Stimulated activated CD8-positive, alpha-beta memory T cell treated with anti-CD3 and anti-CD28 coated beads, Interleukin-4, amount 100 ng/mL, for 48 hours (primary cell): ENCODE measurements around the gene TMPRSS4.
"Not testable (repeated sequence)": the region's sequence is repeated elsewhere in the genome, so short reads cannot be mapped to it uniquely, and the experiment has no call there.

Source experiments
- DNase-seq: peaks from one replicate; pipeline ENCODE4 v3.0.0-alpha.2; 2020

The TMPRSS4 gene

GRCh38 chr11:118056806-118057205 is 20.1 kb upstream of the TMPRSS4 start:
- DNase-seq = peak; percentile 18

- DNase-seq = peak; percentile 15
These were observed 19.4 kb upstream of the TMPRSS4 start for GRCh38 chr11:118057251-118058145.

- no peak for DNase-seq
These were observed 18.3 kb upstream of the TMPRSS4 start for GRCh38 chr11:118058311-118059245.

GRCh38 chr11:118059246-118059940 is 17.5 kb upstream of the TMPRSS4 start:
- DNase-seq = no peak

- no peak for DNase-seq
These were observed 16.7 kb upstream of the TMPRSS4 start for GRCh38 chr11:118060081-118060661.

GRCh38 chr11:118060869-118061268 is 16.0 kb upstream of the TMPRSS4 start:
- no peak for DNase-seq

GRCh38 chr11:118061586-118062125 is 15.2 kb upstream of the TMPRSS4 start:
- no peak for DNase-seq

GRCh38 chr11:118062181-118062580 is 14.7 kb upstream of the TMPRSS4 start:
- not testable (repeated sequence) for DNase-seq

GRCh38 chr11:118062631-118063030 is 14.2 kb upstream of the TMPRSS4 start:
- not testable (repeated sequence) for DNase-seq

GRCh38 chr11:118064956-118065355 is 11.9 kb upstream of the TMPRSS4 start:
- DNase-seq = no peak

- no peak for DNase-seq
These were observed 11.5 kb upstream of the TMPRSS4 start for GRCh38 chr11:118065384-118065783.

GRCh38 chr11:118067006-118067405 is 9.9 kb upstream of the TMPRSS4 start:
- DNase-seq = no peak

GRCh38 chr11:118068206-118068944 is 8.5 kb upstream of the TMPRSS4 start:
- no peak for DNase-seq

GRCh38 chr11:118068945-118069612 is 7.8 kb upstream of the TMPRSS4 start:
- no peak for DNase-seq

- no peak for DNase-seq
These were observed 5.4 kb upstream of the TMPRSS4 start for GRCh38 chr11:118071416-118072030.

GRCh38 chr11:118073554-118073953 is 3.3 kb upstream of the TMPRSS4 start:
- no peak for DNase-seq

- DNase-seq = no peak
These were observed 2.7 kb upstream of the TMPRSS4 start for GRCh38 chr11:118074091-118074685.

GRCh38 chr11:118074785-118075184 is 2.1 kb upstream of the TMPRSS4 start:
- DNase-seq = no peak

- no peak for DNase-seq
These were observed 2.1 kb downstream of the TMPRSS4 start for GRCh38 chr11:118078911-118079411.

GRCh38 chr11:118079491-118079890 is 2.6 kb downstream of the TMPRSS4 start:
- DNase-seq = no peak
